HepG2 (cell line): Measurements from ENCODE around the gene POLR1C. TPM values are rescaled to one million over a fixed set of nuclear protein-coding genes. Genes with fewer than 3 reads are reported as not detected.
A peak's percentile ranks its signal among the peaks of the same experiment; 100 is the strongest.

ENCODE experiments used
- ATAC-seq: fragments of 200-7000 bp; cut with Tn5 transposase; 3 replicates; pipeline ENCODE4 v1.9.1; 2020; ENCODE audit warnings: mild to moderate bottlenecking, moderate library complexity
- BruUV-seq: library from RNA; stranded (reverse); fragments of 400-500 nt; replicated peaks from 2 replicates; lab custom pipeline; 2021; lab: Mats Ljungman, UMichigan
- CTCF ChIA-PET: fragments of 300-600 bp; formaldehyde crosslinking; extraction: SDS; loops from one replicate; lab custom pipeline; 2021; ENCODE audit warnings: low total read pairs, inconsistent platforms, low intra/inter-chr PET ratio; lab: Yijun Ruan, JAX
- POLR2A ChIA-PET: fragments of 350-600 bp; sonication (Branson Sonifier 250); formaldehyde crosslinking; loops from one replicate; lab custom pipeline; 2020; ENCODE audit warnings: antibody characterized with exemption, inconsistent platforms; lab: Yijun Ruan, JAX
- DNase-seq: peaks from one replicate; pipeline ENCODE4 v3.0.0-alpha.2; 2015; ENCODE audit warnings: low spot score
- FAIRE-seq: peaks from 3 replicates; lab custom pipeline; 2011; peaks lifted over from hg19 to GRCh38; lab: Jason Lieb, UNC
- H2AFZ ChIP-seq: one replicate; pipeline ENCODE4 v1.6.1; 2011; ENCODE audit warnings: low read length, inconsistent platforms
- H3K27ac ChIP-seq: fragments of 300-600 bp; 3 replicates; pipeline ENCODE4 v1.8.0; 2011; ENCODE audit warnings: mixed run types, mild to moderate bottlenecking, mixed read lengths, low read length, inconsistent platforms; ENCODE audit not compliant: insufficient read depth; ENCODE audit errors: extremely low read length
- H3K27me3 ChIP-seq, 2 experiments: fragments of 200-600 bp in 1 of 2; 2 replicates in 1 of 2; 3 replicates in 1 of 2; pipeline versions ENCODE4 v1.6.0 to v1.8.0; 2011; ENCODE audit warnings: low read length in 2 of 2, mild to moderate bottlenecking in 2 of 2, moderate library complexity in 2 of 2, inconsistent platforms in 1 of 2; ENCODE audit not compliant: insufficient read depth in 2 of 2, control insufficient read depth in 1 of 2
- H3K36me3 ChIP-seq, 2 experiments: fragments of 200-600 bp in 1 of 2; replicated peaks in 1 of 2; 2 replicates in 1 of 2; 3 replicates in 1 of 2; pipeline versions ENCODE4 v1.5.1 to v1.8.0; 2011; ENCODE audit warnings: low read length in 2 of 2, inconsistent platforms in 1 of 2; ENCODE audit not compliant: insufficient read depth in 2 of 2, control insufficient read depth in 1 of 2
- H3K4me1 ChIP-seq: 2 replicates; pipeline ENCODE4 v1.5.1; 2012; ENCODE audit warnings: low read length, inconsistent platforms; ENCODE audit not compliant: insufficient read depth
- H3K4me2 ChIP-seq: 2 replicates; pipeline ENCODE4 v1.6.0; 2011; ENCODE audit warnings: low read depth, low read length, inconsistent platforms
- H3K4me3 ChIP-seq, 3 experiments: fragments of 200-600 bp in 1 of 3; sonication (generic), shearing (Covaris generic) in 1 of 3; replicated peaks in 1 of 3; 2 replicates each; pipeline ENCODE4 v1.5.1; 2011 to 2016; ENCODE audit warnings: low read length in 3 of 3, inconsistent platforms in 2 of 3, low read depth in 2 of 3, mild to moderate bottlenecking in 2 of 3, control low read depth in 1 of 3, mixed read lengths in 1 of 3; ENCODE audit not compliant: insufficient read depth in 1 of 3
- H3K79me2 ChIP-seq: one replicate; pipeline ENCODE4 v1.6.1; 2011; ENCODE audit warnings: low read length, inconsistent platforms; ENCODE audit not compliant: insufficient read depth
- H3K9ac ChIP-seq: 2 replicates; pipeline ENCODE4 v1.6.0; 2011; ENCODE audit warnings: mild to moderate bottlenecking, low read depth, low read length, inconsistent platforms; ENCODE audit not compliant: insufficient read depth
- H3K9me3 ChIP-seq: 2 replicates; pipeline ENCODE4 v1.5.1; 2012; ENCODE audit warnings: mild to moderate bottlenecking, low read length
- H4K20me1 ChIP-seq: 2 replicates; pipeline ENCODE4 v1.6.0; 2011; ENCODE audit warnings: inconsistent platforms, mild to moderate bottlenecking, low read length, moderate library complexity; ENCODE audit not compliant: insufficient read depth
- ARNT2 ChIP-seq: sonication (generic); formaldehyde crosslinking; IDR thresholded peaks from 2 replicates; pipeline ENCODE4 v1.8.0; 2022; ENCODE audit warnings: mild to moderate bottlenecking, low read depth, missing genetic modification reagents, moderate library complexity
- KDM5B ChIP-seq: sonication (generic); formaldehyde crosslinking; IDR thresholded peaks from 2 replicates; pipeline ENCODE4 v1.4.0; 2020; ENCODE audit warnings: missing genetic modification reagents, mild to moderate bottlenecking, borderline replicate concordance
- KDM6A ChIP-seq: IDR thresholded peaks from 2 replicates; pipeline ENCODE4 v1.6.1; 2016; ENCODE audit warnings: low read depth
- KLF16 ChIP-seq, 2 experiments: sonication (generic) in 1 of 2; formaldehyde crosslinking in 1 of 2; IDR thresholded peaks; 2 replicates each; pipeline versions ENCODE4 v1.6.1 to v1.8.0; 2016 to 2023; ENCODE audit warnings: missing genetic modification reagents in 2 of 2, missing compliant biosample characterization in 1 of 2
- LCORL ChIP-seq, 2 experiments: fragments of 450-650 bp in 1 of 2; sonication (generic) in 1 of 2; formaldehyde crosslinking in 1 of 2; IDR thresholded peaks; 2 replicates each; pipeline versions ENCODE4 v1.5.0 to v1.6.1; 2017 to 2020; ENCODE audit warnings: antibody characterized with exemption in 1 of 2, missing genetic modification reagents in 1 of 2
- MXD1 ChIP-seq: sonication (generic); formaldehyde crosslinking; IDR thresholded peaks from 2 replicates; pipeline ENCODE4 v1.4.0; 2020; ENCODE audit warnings: mild to moderate bottlenecking, missing genetic modification reagents
- NR2F6 ChIP-seq, 2 experiments: IDR thresholded peaks; 2 replicates each; pipeline ENCODE4 v1.6.1; 2016; ENCODE audit warnings: antibody characterized with exemption in 1 of 2, mild to moderate bottlenecking in 1 of 2
- NRL ChIP-seq: sonication (generic); formaldehyde crosslinking; IDR thresholded peaks from 2 replicates; pipeline ENCODE4 v1.5.0; 2020; ENCODE audit warnings: missing genetic modification reagents, mild to moderate bottlenecking, moderate library complexity, borderline replicate concordance
- PCBP1 ChIP-seq: fragments of 200-400 bp; formaldehyde crosslinking; IDR thresholded peaks from 2 replicates; pipeline ENCODE4 v1.6.1; 2017; ENCODE audit warnings: mild to moderate bottlenecking, low read depth, low read length, borderline replicate concordance
- POLR2AphosphoS5 ChIP-seq: IDR thresholded peaks from 2 replicates; pipeline ENCODE4 v1.6.1; 2012; ENCODE audit warnings: low read depth, low read length
- SNAPC2 ChIP-seq: sonication (generic); formaldehyde crosslinking; IDR thresholded peaks from 2 replicates; pipeline ENCODE4 v1.8.1; 2022; ENCODE audit warnings: mild to moderate bottlenecking, missing genetic modification reagents
- SPEN ChIP-seq: sonication (generic); formaldehyde crosslinking; IDR thresholded peaks from 2 replicates; pipeline ENCODE4 v1.5.1; 2020; ENCODE audit warnings: low read depth, mild to moderate bottlenecking, missing genetic modification reagents
- WIZ ChIP-seq: sonication (generic); formaldehyde crosslinking; IDR thresholded peaks from 2 replicates; pipeline ENCODE4 v1.5.1; 2020; ENCODE audit warnings: mild to moderate bottlenecking, missing genetic modification reagents
- ZFX ChIP-seq: sonication (generic); formaldehyde crosslinking; IDR thresholded peaks from 2 replicates; pipeline ENCODE4 v1.4.0; 2020; ENCODE audit warnings: mild to moderate bottlenecking, low read depth, missing genetic modification reagents, moderate library complexity
- ZMYM2 ChIP-seq: sonication (generic); formaldehyde crosslinking; IDR thresholded peaks from 2 replicates; pipeline ENCODE4 v1.8.0; 2022; ENCODE audit warnings: mild to moderate bottlenecking, missing genetic modification reagents
- ZNF546 ChIP-seq: sonication (generic); formaldehyde crosslinking; conservative IDR thresholded peaks from 2 replicates; pipeline ENCODE4 v1.8.1; 2023; ENCODE audit warnings: mild to moderate bottlenecking, missing genetic modification reagents
- ZNF552 ChIP-seq: sonication (generic); formaldehyde crosslinking; IDR thresholded peaks from 2 replicates; pipeline ENCODE4 v1.9.0; 2022; ENCODE audit warnings: missing genetic modification reagents, mild to moderate bottlenecking, borderline replicate concordance
- WGBS: methylation state at CpG from one replicate; pipeline ENCODE4 v1.1.6; 2017; ENCODE audit warnings: low lambda C conversion rate; 5-methylcytosine and 5-hydroxymethylcytosine counted together
- in situ Hi-C: cut with HindIII; loops from 2 replicates; pipeline ENCODE4 v1.10.0; 2017; ENCODE audit warnings: low pct_unique_long_range_greater_than_20kb; ENCODE audit not compliant: extremely low pct_ligation_motif_present
- intact Hi-C: fragments of 100-400 bp; cut with micrococcal nuclease; formaldehyde crosslinking; loops from one replicate; pipeline ENCODE4 v1.10.0; 2022; ENCODE audit not compliant: unreplicated experiment
- polyA plus RNA-seq, 8 experiments: library from polyadenylated mRNA; depleted of rRNA in 3 of 8; stranded (reverse) in 7 of 8; unstranded in 1 of 8; fragments of >200 nt; fragmentation: Illumina TruSeq in 4 of 8; extraction: Trizol in 4 of 8; gene quantifications; 2 replicates each; pipeline versions ENCODE4 v1.2.1 to v1.2.3, GENCODE V29; 2011 to 2016; ENCODE audit warnings: low read depth in 4 of 8, missing spikeins in 1 of 8, mixed read lengths in 1 of 8; ENCODE audit not compliant: insufficient read depth in 1 of 8
- total RNA-seq, 5 experiments: library from RNA; depleted of rRNA; stranded (reverse); fragments of >200 nt; fragmentation: Illumina TruSeq; extraction: Trizol; gene quantifications; 2 replicates each; pipeline ENCODE4 v1.2.3, GENCODE V29; 2016; ENCODE audit warnings: low read depth in 1 of 5
- TF ChIP-seq, protein P1 (sequence below): sonication (generic); formaldehyde crosslinking; IDR thresholded peaks from 2 replicates; pipeline ENCODE4 v1.8.1; 2023; ENCODE audit warnings: mild to moderate bottlenecking, missing genetic modification reagents

POLR1C gene
- total and polyA plus RNA-seq, 2 of the 13 experiments (the other 11 are each of a cell fraction or from before 2014, with no cell fraction given), result 62.6 to 72.2 TPM

- ChIA-PET CTCF (no interaction called here), POLR2A (interaction anchor here (0.9 to 6.4 kb wide), 9 partner anchors 13 to 310 kb away, joined by 3 to 141 read pairs (median 6); partner anchors contain the start of genes ABCC10, CUL9, DLK2 and POLR1C)
- BruUV-seq, result no TSS peak
- in situ Hi-C loops, result loop anchor here (5.0 kb wide), 1 partner anchor 35 kb away; the partner anchor contains the start of gene DLK2
- FAIRE-seq (peak; percentile 39), DNase-seq (no peak), ATAC-seq (no peak)
- intact Hi-C loops, result loop anchor here (2.0 to 10.0 kb wide), 3 partner anchors 15 to 230 kb away; partner anchors contain the start of gene TJAP1
- Histone ChIP-seq H3K9me3 (no peaks in the 10 kb centered on the region), H3K27ac (no peak overlapping the region), H3K4me1 (no peaks in the 10 kb centered on the region), H4K20me1 (no peaks in the 10 kb centered on the region), H2AFZ (no peak overlapping the region), H3K9ac (peak overlapping the region; percentile 48; the same call in 1 of the 2 replicates), H3K79me2 (peaks cover 50% of the 10 kb centered on the region), H3K36me3 (peaks cover 0 to 4% of the 10 kb centered on the region in 2 experiments; a peak in 2 of 5 replicates), H3K4me3 (peak overlapping the region in 1 of 3 experiments; percentile 2; a peak in 1 of 6 replicates), H3K27me3 (no peaks in the 10 kb centered on the region), H3K4me2 (peak overlapping the region; percentile 41)
- WGBS, result 82% methylated on average over 10 of the region's 10 CpGs
- TF ChIP-seq PCBP1, result no peak
- no peak for TF ChIP-seq ZMYM2 (CRISPR knock-in tag)
- 0 out of 4 replicates have a peak, but pooled peaks of 1 of the 2 experiments have one; percentile 30 for TF ChIP-seq KLF16 (CRISPR knock-in tag; IDR thresholded peaks at IDR 0.05)
- TF ChIP-seq MXD1, result 0 out of 2 replicates have a peak, but pooled peaks have one; percentile 54
- TF ChIP-seq ZFX (CRISPR knock-in tag), result peak; percentile 47
- TF ChIP-seq NR2F6 (IDR thresholded peaks at IDR 0.05), result no peak
- TF ChIP-seq NR2F6 (CRISPR knock-in tag; IDR thresholded peaks at IDR 0.05), result 0 out of 2 replicates have a peak, but pooled peaks have one; percentile 19
- TF ChIP-seq KDM5B, result 0 out of 2 replicates have a peak, but pooled peaks have one; percentile 34
- 0 out of 2 replicates have a peak, but pooled peaks have one; percentile 25 for TF ChIP-seq ZNF552 (CRISPR knock-in tag)
- TF ChIP-seq SPEN, result peak; percentile 17; the same call in 1 of the 2 replicates
- TF ChIP-seq NRL (CRISPR knock-in tag), result peak; percentile 46; the same call in 1 of the 2 replicates
- peak; percentile 63; the same call in 1 of the 2 replicates for TF ChIP-seq SNAPC2
- TF ChIP-seq, protein P1, sequence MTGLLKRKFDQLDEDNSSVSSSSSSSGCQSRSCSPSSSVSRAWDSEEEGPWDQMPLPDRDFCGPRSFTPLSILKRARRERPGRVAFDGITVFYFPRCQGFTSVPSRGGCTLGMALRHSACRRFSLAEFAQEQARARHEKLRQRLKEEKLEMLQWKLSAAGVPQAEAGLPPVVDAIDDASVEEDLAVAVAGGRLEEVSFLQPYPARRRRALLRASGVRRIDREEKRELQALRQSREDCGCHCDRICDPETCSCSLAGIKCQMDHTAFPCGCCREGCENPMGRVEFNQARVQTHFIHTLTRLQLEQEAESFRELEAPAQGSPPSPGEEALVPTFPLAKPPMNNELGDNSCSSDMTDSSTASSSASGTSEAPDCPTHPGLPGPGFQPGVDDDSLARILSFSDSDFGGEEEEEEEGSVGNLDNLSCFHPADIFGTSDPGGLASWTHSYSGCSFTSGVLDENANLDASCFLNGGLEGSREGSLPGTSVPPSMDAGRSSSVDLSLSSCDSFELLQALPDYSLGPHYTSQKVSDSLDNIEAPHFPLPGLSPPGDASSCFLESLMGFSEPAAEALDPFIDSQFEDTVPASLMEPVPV (CRISPR knock-in tag), result no peak
- TF ChIP-seq LCORL (IDR thresholded peaks at IDR 0.05), result no peak
- 0 out of 2 replicates have a peak, but pooled peaks have one; percentile 9 for TF ChIP-seq LCORL (CRISPR knock-in tag; IDR thresholded peaks at IDR 0.05)
- 0 out of 2 replicates have a peak, but pooled peaks have one; percentile 55 for TF ChIP-seq ARNT2 (CRISPR knock-in tag)
- TF ChIP-seq WIZ, result 0 out of 2 replicates have a peak, but pooled peaks have one; percentile 29
- TF ChIP-seq ZNF546 (CRISPR knock-in tag), result no peak
- 0 out of 2 replicates have a peak, but pooled peaks have one; percentile 25 for TF ChIP-seq POLR2AphosphoS5
- no peak for TF ChIP-seq KDM6A
Measured at GRCh38 chr6:43491750-43492661, 24.9 kb upstream of the POLR1C start.
